Kidney (tissue), 14 donors: Measurements from ENCODE around the gene ERICH4. TPM values are rescaled to one million over a fixed set of nuclear protein-coding genes. Genes with fewer than 3 reads are reported as not detected.
A peak's percentile ranks its signal among the peaks of the same experiment; 100 is the strongest.

Source experiments
- DNase-seq, 5 donors: peaks; one replicate each; pipeline ENCODE4 v3.0.0-alpha.2; 2013 to 2020
- FAIRE-seq: peaks from 2 replicates; lab custom pipeline; 2012; peaks lifted over from hg19 to GRCh38; lab: Jason Lieb, UNC
- H3K27ac ChIP-seq, 2 donors: one replicate each; pipeline ENCODE4 v1.7.0; 2013; ENCODE audit warnings: low read depth in 2 of 2, low read length in 2 of 2, inconsistent platforms in 1 of 2
- H3K27me3 ChIP-seq: one replicate; pipeline ENCODE4 v1.7.1; 2013; ENCODE audit warnings: low read length, inconsistent platforms; ENCODE audit not compliant: control insufficient read depth, insufficient read depth
- H3K36me3 ChIP-seq, 3 donors: one replicate each; pipeline versions ENCODE4 v1.7.0 to v1.7.1; 2013; ENCODE audit warnings: low read length in 3 of 3, control low read depth in 1 of 3, inconsistent platforms in 1 of 3; ENCODE audit not compliant: insufficient read depth in 3 of 3, control insufficient read depth in 2 of 3
- H3K4me1 ChIP-seq, 3 donors: one replicate each; pipeline versions ENCODE4 v1.7.0 to v1.7.1; 2013; ENCODE audit warnings: low read length in 3 of 3, inconsistent platforms in 1 of 3, low read depth in 1 of 3; ENCODE audit not compliant: control insufficient read depth in 2 of 3, insufficient read depth in 2 of 3
- H3K4me3 ChIP-seq, 3 donors: one replicate each; pipeline versions ENCODE4 v1.7.0 to v1.8.1; 2013; ENCODE audit warnings: low read length in 3 of 3, control low read depth in 1 of 3, inconsistent platforms in 1 of 3
- H3K9ac ChIP-seq, 3 donors: one replicate each; pipeline versions ENCODE4 v1.7.0 to v1.7.1; 2013; ENCODE audit warnings: low read length in 3 of 3, control low read depth in 1 of 3, inconsistent platforms in 1 of 3
- H3K9me3 ChIP-seq, 3 donors: one replicate each; pipeline versions ENCODE4 v1.7.0 to v1.7.1; 2013; ENCODE audit warnings: low read length in 3 of 3, control low read depth in 1 of 3, inconsistent platforms in 1 of 3; ENCODE audit not compliant: control insufficient read depth in 2 of 3, insufficient read depth in 1 of 3
- CTCF ChIP-seq: IDR thresholded peaks from 3 replicates; pipeline ENCODE4 v1.5.1; 2012; ENCODE audit warnings: mild to moderate bottlenecking, moderate library complexity, borderline replicate concordance; ENCODE audit not compliant: insufficient read depth; ENCODE audit errors: extremely low read depth
- intact Hi-C: fragments of 100-400 bp; cut with DNase I; formaldehyde crosslinking; loops from one replicate; pipeline ENCODE4 v1.11.1; 2022
- polyA plus RNA-seq: library from polyadenylated mRNA; stranded (reverse); fragments of 350-450 nt; fragmentation: Illumina TruSeq; extraction: RNeasy Lipid Tissue Mini Kit (QIAGEN cat#74804); gene quantifications from one replicate; pipeline ENCODE4 v1.2.3, GENCODE V29; 2014; ENCODE audit warnings: low read depth, low replicate concordance; ENCODE audit not compliant: insufficient read depth
- total RNA-seq: library from RNA; stranded (reverse); fragmentation: NEBNext Ultra II Directional; extraction: Animal tissue kit (Norgen Biotek cat#: 25700); gene quantifications from one replicate; pipeline ENCODE4 v1.2.1, GENCODE V29; 2021
- donor health status: control.
- donor health status: control.
- donor health status: control.
- donor health status: control.
- donor health status: control.
- donor health status: DM: yes; HTN: yes; CAD: no.
- donor health status: Normal renal cell carcinoma (clear cell type).

ERICH4 gene
- total and polyA plus RNA-seq, 2 donors from 2014 or later, result 23.1 TPM; not detected in 1

DNA sequence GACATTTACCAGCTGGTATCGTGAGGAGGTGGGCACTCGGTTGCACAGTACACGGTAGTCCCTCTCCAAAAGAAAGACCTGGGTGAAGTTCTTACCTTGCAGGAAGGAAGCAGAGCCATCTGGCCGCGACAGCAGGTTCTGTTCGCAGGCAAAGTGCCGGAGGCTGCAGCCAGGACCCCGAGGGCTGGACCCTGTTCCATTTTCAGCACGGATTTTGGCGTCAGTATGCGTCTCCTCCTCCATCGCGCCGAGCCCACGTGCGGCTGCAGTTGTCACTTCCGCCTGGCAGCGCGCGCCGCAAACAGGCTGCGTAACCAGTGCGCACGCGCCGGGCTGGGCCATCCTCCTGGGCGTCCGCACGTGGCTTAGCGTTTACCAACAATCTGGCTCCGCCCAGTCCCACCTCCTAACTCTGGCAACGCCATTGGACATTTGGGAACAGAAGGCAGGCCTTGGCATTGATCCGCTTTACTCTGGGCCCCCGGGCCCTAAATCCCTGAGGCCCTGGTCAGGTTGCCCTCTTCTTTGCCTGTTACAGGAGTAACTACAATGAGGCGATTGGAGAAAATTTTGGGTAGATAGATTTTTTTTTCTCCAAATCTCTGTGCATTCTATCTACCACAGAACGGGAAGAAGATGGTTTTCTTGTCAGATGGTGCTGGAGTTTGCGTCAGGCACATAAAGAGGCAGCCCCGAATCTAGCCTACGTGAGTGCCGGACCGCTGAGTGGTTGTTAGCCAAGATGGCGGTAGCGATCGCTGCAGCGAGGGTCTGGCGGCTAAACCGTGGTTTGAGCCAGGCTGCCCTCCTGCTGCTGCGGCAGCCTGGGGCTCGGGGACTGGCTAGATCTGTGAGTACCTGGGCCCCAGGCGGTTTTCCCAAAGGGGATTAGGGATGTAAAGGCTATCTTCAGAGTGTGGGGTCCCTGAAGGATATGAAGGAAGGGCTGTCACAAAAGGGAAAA lies 45.6 kb upstream of the ERICH4 start, which contains the start of the genes BCKDHA and EXOSC5:
Gene BCKDHA, plus strand, starts transcription at position 733 of the 964 bp plus-strand sequence. Its CDS starts 10 bp downstream, at position 743.
Gene EXOSC5, minus strand, starts transcription at position 274 of the 964 bp plus-strand sequence. Its CDS starts 31 bp downstream, at position 243.
- Histone ChIP-seq H3K4me1 (peaks cover 0 to 16% (median 7%) of the 10 kb centered on the region in 3 donors), H3K27ac (peak within 1 kb of the TSS; percentile 91 to 97), H3K27me3 (no peaks in the 10 kb centered on the region), H3K9me3 (no peaks in the 10 kb centered on the region), H3K36me3 (peaks cover 0 to 3% (median 0%) of the 10 kb centered on the region in 3 donors), H3K4me3 (peak within 1 kb of the TSS; percentile 93 to 100 (median 95)), H3K9ac (peak within 1 kb of the TSS; percentile 92 to 94 (median 93))
- intact Hi-C loops, result no loop called here
- no peak for TF ChIP-seq CTCF
- FAIRE-seq, result peak; percentile 95
- peak; percentile 99 to 100 (median 99) for DNase-seq

GRCh38 chr19:41398050-41398418 lies 44.9 kb upstream of the ERICH4 start:
- no peak for TF ChIP-seq CTCF
- H3K9me3 ChIP-seq, result no peaks in the 10 kb centered on the region
- FAIRE-seq (no peak), DNase-seq (no peak)
- H3K27me3 ChIP-seq, result no peaks in the 10 kb centered on the region
- H3K4me3 ChIP-seq, result peak overlapping the region; percentile 92 to 100 (median 95)
- H3K36me3 ChIP-seq, result peaks cover 0 to 3% (median 0%) of the 10 kb centered on the region in 3 donors
- intact Hi-C loops, result no loop called here
- H3K4me1 ChIP-seq, result peaks cover 0 to 19% (median 7%) of the 10 kb centered on the region in 3 donors
- H3K9ac ChIP-seq, result peak overlapping the region; percentile 92 to 94 (median 93)
- H3K27ac ChIP-seq, result peak overlapping the region in 1 of 2 donors; percentile 91

GRCh38 chr19:41398598-41398997 lies 44.4 kb upstream of the ERICH4 start:
- no peak for FAIRE-seq
- DNase-seq, result no peak
- TF ChIP-seq CTCF, result no peak
- Histone ChIP-seq H3K4me1 (peaks cover 0 to 24% (median 7%) of the 10 kb centered on the region in 3 donors), H3K27me3 (no peaks in the 10 kb centered on the region), H3K9me3 (no peaks in the 10 kb centered on the region), H3K27ac (no peak overlapping the region), H3K9ac (peak overlapping the region; percentile 92 to 94 (median 93)), H3K36me3 (peaks cover 0 to 3% (median 0%) of the 10 kb centered on the region in 3 donors), H3K4me3 (peak overlapping the region; percentile 92 to 100 (median 95))
- intact Hi-C loops, result no loop called here
